HFF-Myc (cell line): ENCODE data around the gene TEX2.

Experiments used
- DNase-seq: peaks from one replicate; pipeline ENCODE4 v3.0.0-alpha.2; 2011; ENCODE audit warnings: low read depth; ENCODE audit errors: extremely low read depth
- H3K4me3 ChIP-seq: replicated peaks from 2 replicates; pipeline ENCODE4 v1.5.1; 2011; ENCODE audit warnings: low read depth, mild to moderate bottlenecking, control low read depth, low read length
- TF ChIP-seq, protein P1 (sequence below): IDR thresholded peaks from 2 replicates; pipeline ENCODE4 v1.5.1; 2012; ENCODE audit warnings: mild to moderate bottlenecking, low read depth, low read length, control low read depth; ENCODE audit errors: missing control alignments

The TEX2 gene

DNA sequence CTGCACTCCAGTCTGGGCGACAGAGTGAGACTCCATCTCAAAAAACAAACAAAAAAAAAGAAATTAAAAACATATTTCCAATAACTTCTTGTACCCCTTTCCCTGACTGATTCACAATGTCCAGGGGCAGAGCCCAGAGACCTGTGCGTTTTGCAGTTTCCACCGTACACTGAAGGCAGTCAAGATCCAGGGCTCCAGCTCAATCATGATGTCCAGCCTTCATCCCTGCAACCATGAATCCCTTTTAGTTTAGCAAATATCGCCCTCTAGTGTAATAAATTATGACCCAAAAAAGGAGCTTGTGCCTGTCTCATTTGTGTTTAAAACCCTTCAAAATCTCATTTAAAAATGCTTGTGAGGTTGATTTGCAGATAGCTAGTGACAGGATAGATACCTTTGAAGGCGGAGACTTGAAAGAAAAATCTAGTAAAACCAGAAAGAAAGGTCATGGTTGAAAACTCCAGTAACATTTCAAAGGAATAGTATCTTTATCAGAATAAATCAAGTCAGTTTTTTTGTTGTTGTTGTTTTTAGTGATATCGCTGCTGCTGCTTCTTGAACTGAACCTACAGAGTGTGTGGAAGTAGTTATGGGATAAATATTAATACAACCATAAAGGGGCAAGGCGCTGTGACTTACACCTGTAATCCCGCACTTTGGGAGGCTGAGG lies 129.4 kb downstream of the TEX2 start:
- TF ChIP-seq, protein P1, sequence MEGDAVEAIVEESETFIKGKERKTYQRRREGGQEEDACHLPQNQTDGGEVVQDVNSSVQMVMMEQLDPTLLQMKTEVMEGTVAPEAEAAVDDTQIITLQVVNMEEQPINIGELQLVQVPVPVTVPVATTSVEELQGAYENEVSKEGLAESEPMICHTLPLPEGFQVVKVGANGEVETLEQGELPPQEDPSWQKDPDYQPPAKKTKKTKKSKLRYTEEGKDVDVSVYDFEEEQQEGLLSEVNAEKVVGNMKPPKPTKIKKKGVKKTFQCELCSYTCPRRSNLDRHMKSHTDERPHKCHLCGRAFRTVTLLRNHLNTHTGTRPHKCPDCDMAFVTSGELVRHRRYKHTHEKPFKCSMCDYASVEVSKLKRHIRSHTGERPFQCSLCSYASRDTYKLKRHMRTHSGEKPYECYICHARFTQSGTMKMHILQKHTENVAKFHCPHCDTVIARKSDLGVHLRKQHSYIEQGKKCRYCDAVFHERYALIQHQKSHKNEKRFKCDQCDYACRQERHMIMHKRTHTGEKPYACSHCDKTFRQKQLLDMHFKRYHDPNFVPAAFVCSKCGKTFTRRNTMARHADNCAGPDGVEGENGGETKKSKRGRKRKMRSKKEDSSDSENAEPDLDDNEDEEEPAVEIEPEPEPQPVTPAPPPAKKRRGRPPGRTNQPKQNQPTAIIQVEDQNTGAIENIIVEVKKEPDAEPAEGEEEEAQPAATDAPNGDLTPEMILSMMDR, result peak; percentile 44
- H3K4me3 ChIP-seq, result no peak overlapping the region
- DNase-seq, result no peak

DNA sequence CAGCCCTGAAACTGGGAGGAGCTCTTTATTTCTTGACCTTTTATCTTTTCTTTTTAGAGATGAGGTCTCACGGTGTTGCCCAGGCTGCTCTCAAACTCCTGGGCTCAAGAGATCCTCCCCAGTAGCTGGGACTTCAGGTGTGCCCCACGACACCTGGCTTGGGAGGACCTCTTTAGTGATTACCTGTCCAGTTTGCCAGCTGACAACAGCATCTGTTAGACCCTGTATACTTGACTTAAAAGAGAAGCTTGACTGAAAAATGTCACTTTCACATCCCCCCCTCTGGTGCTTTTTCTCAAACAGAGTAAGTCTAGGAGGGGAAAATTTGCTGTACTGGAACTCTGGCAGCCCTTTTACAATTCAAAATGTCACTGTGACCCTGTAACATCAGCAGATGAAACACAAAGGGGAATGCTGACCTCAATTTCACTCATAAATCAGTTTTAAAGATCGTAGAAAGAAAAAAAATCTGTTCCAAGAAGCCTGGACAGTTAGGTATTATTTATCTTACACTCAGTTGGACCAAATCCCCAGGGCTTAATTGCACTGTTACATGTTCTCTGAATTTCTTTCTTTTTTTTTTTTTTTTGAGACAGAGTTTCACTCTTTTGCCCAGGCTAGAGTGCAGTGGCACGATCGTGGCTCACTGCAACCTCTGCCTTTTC lies 131.3 kb downstream of the TEX2 start:
- no peak overlapping the region for H3K4me3 ChIP-seq
- no peak for DNase-seq
- TF ChIP-seq, protein P1, result no peak

DNA sequence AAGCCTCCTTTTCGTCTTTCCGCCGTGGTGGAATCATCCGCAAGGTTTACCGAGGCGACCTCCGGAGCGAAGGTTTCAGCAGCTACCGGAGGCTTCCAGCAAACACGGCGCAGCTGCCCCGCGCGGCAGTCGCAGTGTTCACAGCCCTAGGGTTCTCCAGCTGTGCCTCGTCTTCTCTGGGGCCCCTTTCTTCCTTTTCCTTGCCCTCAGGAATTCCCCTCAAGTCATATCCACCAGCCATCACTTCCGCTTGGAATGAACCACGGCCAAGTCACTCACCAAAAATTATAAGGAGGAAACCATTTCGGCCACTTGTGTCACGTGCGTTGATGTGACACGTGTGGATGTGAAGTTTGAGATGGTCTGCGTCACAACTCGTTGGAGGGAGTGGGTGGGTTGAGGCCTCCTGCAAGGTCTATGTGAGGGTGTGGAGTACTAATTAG lies 132.5 kb downstream of the TEX2 start:
- peak overlapping the region; percentile 71 for H3K4me3 ChIP-seq
- no peak for DNase-seq
- TF ChIP-seq, protein P1, result no peak

DNA sequence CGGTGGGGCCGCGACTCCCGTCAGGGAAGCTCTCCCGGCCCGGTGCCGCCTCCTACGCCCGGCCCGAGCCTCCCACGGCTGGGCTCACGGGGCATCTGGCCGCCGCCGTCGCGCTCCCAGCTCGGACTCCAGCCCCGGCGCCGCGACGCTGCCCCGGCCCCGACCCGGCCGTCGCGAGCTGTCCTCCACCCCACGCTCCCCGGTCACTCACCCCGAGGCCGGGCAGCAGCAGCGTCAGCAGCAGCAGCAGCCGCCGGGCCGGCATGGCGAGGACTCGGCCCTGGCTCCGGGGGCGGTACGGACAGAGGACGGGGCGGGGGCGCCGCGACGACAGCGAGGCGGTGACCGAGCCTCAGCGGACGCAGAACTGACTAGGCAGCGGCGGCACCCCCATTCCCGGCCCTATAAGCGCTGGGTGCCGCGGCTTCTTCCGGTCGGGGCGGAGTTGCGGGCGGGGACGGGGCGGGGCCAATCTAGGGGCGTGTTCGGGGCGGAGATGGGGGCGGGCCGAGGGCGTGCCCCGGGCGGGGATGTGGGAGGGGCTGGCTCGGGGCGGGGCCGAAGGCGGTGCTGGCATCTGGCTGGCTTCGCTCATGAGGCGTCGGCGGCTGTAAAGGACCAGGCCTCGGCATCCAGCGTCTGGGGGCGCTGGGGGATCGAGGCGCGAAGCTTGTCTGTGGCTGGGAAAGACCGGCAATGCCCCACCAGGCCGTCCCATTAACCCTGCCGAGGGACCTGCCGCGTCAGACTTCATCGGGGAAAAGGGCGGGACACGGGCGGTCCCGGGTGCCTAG lies 133.1 kb downstream of the TEX2 start, which contains the start of gene ERN1:
ERN1 (minus strand) TSS at position 380 of the 794 bp plus-strand sequence; CDS start at position 265, 115 bp downstream.
- DNase-seq, result peak; percentile 57
- TF ChIP-seq, protein P1, result no peak
- peak within 1 kb of the TSS; percentile 71 for H3K4me3 ChIP-seq

DNA sequence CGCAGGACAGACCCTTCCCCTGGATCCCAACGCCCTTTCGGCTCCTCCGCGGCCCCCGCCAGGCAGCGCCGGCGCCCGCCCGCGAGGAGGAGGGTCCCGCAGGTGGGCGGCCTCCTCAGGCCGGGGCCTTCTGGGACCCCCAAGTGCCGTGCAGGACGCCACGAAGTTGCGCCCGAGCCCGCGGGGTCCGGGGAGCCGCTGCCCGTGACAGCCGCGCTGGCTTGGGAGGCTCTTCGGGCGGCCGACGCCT lies 133.6 kb downstream of the TEX2 start:
- DNase-seq, result no peak

DNA sequence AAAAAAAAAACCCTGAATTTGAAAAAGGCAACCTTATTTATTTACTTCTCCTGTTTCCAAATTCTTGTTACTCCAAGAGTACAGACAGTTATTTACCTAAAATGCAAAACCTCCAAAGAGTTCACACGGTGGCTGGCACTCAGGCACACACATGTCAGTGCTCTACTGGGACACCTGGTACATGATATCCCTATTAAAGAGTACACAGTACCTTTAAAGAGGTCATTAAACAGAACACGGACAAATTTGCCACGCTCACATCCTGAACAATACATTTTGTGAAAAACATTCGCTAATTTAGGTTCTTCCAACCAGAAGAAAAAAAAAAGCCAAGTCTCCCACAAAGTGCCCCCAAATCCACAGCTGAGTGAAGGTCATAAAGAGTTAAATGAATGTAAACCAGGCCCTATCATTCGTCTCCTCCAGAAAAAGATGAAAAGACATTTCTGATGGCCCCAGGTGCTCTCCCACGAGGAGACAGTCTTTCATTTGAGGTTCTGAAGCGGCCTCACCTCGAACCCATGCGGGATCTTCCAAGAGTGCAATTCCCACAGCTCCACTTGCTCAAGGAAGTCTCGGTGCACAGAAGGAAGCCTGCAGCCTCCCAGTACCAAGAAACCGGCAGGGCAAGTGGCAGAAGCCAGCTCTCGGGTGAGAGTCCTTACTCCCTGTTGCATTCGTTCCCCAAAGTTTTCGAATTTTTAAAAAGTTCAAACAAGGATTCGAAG lies 134.1 kb downstream of the TEX2 start:
- peak overlapping the region; percentile 71 for H3K4me3 ChIP-seq
- DNase-seq, result no peak
- TF ChIP-seq, protein P1, result no peak

More for the DNA sequence above, 133.6 kb downstream of the TEX2 start:
- TF ChIP-seq, protein P1, result no peak
- peak overlapping the region; percentile 71 for H3K4me3 ChIP-seq
